NCI-H524 (cell line): Measurements from ENCODE around the gene GABBR2.
"Not testable (repeated sequence)": the region's sequence is repeated elsewhere in the genome, so short reads cannot be mapped to it uniquely, and the experiment has no call there.

Source experiments
- DNase-seq, 2 experiments: peaks; one replicate each; lab custom pipeline; 2025; lab: John Stamatoyannopoulos, UW

GABBR2 gene

DNA sequence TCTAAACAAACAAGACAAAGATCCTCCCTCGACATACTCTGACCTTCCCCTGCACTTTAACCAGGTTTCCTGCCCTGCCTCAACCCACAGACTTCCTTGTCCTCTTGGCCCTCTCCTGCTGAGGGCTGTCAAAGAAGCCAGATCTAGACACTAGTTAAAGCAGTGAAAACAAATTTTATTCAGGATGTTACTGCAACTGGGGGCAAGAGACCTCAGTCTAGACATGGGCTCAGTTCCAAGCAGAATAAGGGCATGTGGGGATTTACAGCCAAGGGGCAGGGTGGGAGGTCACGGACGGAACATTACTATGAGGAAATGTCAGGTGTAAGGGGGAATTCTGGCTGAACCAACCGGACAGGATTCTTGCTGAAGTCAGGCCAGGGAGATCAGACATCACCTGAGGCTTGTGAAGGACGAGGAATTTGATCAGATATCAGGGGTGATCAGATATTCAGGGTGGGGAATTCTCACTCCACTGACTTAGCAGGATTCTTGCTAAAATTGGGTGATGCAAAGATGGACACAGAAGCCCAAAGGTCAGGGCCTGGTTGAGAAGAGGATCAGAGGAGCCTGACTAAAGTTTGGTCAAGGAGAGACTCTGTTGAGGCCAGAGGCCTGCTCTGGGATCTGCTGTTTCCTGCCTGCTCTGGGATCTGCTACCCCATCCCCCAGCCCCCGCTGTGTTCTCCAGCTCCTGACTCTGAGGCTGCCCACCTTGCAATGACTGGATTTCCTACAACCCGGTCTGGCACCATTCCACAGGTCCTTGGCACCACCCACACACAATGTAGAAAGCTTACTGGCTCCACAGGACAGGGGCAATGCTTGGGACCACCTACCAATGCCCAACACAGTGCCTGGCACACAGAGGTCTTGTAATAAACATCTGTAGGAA lies 21.5 kb downstream of the GABBR2 start:
- no peak for DNase-seq

DNA sequence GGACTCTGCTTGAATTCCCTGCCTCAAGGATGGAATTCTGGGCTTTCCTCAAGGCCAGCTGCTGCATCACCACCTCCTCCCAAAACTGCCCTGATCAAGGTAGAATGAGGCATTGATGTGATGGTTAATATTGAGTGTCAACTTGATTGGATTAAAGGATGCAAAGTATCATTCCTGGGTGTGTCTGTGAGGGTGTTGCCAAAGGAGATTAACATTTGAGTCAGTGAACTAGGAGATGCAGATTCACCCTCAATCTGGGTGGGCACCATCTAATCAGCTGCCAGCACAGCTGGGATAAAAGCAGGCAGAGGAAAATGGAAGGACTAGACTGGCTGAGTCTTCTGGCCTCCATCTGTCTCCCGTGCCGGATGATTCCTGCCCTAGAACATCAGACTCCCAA lies 23.9 kb downstream of the GABBR2 start:
- DNase-seq, result peak; percentile 59 to 85

DNA sequence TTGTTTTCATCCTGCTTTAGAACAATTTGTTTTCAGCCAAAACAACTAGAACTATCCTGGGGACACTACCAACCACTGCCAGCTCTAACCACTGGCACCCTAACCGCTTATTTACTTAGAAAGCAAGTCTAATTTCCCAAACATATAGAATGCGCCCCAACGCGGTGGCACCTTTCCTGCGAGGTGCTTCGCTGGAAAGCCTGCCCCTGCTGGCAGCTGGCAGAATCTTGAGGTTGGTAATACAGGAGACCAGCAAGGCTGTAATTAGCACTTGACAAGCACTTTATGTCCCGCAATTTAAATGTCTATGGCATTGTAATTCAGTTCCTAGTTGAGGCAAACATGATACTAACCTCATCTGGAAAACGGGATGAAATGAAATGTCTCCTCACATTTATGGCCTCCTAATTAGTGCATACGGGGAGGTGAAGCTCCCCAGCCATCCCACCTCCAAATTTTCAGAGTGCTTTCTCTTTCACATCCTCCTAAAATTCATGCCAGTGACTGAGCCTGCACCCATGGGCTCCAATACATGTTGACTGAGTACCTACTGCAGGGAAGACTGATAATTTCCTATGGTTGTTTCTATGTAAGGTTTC lies 30.4 kb downstream of the GABBR2 start:
- no peak for DNase-seq

DNA sequence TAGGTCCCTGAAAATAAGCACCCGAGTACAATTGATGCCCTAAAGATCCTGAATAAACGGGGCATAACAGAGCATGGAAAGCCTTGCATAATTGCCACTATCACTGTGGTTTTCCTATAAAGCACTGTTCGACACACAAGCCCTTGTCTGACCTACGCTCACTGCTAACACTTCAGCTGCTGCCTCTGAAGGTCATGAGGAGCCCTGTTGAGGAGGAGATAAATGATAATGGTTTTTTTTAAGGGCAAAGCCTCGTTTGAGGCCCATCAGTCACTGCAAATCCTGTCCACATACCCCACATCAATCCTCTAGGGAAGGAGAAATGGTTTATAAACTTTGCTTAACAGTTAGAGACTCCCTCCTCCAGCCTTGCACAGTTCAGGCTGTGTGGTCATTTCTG lies 35.1 kb downstream of the GABBR2 start:
- no peak for DNase-seq

DNA sequence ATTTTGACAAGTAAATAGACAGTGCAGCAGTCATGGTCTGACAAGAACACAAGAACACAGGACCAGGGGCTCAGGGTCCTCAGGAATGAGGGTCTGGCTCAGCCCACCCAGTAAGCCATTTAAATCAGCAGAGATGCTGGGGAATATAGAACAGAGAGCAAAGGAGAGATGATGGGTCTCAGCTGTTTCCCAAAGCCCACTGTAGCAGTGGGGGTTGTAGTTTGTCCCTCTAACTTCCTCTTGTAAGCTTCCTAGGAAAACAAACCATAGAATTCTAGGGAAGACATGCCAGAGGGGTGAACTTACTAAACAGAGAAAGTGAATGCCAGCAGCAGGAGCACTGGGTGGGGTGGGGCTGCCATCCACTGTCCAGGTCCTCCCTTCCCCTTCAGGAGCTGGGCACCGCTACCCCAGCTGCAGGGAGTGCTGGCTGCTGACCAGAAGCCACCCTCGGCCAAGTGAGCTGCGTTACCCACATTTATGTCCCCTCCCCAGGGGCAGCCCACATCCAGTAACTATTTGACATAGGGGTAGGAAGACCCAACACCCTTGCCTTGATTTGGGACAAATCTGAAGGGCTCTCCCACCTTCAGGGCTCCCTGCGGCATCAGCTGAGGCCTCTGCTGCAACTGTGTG lies 41.6 kb downstream of the GABBR2 start:
- DNase-seq, result no peak

DNA sequence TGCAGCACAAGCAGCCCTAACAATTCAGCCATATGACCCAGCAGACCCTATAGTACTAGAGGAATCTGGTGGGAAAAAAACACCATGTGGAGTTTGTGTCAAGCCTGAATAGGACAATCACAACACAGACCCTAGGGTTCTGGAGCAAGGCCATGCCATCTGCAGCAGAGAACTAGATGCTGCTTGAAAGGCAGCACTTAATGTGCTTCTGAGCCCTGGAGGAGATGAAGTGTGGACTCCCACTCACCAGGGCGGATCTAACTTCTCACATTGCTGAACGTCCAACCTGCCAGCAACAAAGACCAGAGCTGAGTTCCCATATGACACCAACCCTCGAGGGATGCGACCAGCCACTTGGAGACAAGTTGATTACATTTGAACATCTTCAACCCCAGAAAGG lies 43.2 kb downstream of the GABBR2 start:
- no peak for DNase-seq

DNA sequence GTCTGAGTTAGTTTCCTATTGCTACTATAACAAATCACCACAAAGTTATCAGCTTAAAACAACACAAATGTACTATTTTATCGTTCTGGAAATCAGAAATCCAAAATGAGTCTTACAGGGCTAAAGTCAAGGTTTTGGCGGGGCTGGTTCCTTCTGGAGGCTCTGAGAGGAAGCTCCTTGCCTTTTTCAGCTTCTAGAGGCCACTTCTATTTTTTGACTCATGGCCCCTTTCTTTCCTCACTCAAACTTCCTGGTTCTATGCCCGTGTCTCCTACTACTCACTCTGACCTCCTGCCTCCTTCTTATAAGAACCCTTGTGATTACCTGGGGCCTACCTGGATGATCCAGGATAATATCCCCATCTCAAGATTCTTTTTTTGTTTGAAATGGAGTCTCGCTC lies 48.2 kb downstream of the GABBR2 start:
- DNase-seq, result no peak

DNA sequence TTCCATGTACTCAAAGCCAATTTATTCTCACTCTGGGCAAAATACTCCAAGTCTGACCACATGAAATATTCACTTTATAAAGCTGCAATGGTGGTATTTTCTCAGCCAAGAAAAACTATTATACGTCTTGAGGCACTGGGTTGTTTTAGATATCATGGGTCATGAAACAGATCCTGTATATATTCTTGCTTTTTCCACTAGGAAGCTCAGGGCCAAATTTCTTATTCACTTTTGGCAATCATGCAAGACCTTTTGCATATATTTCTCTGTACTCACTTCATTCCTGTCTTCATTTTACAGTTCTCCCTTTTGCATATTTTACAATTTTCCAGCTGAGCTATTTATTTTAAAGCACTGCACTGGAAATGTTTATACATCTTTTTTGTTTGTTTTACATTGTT lies 49.8 kb downstream of the GABBR2 start:
- DNase-seq, result no peak

DNA sequence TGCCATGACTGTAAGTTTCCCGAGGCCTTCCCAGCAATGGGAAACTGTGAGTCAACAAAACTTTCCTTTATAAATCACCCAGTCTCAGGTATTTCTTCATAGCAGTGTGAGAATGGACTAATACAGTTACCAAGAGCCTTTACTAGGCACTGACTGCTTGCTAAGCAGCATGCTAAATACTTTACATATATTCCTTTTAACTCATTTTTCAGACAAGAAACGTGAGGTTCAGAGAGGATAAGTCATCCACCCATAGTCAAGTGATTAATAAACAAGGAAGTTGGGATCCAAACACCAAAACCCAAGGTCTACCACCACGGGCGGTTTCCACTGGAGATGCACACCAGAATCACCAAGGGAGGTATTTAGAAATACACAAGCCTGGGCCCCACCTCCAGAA lies 50.8 kb downstream of the GABBR2 start:
- DNase-seq, result no peak

DNA sequence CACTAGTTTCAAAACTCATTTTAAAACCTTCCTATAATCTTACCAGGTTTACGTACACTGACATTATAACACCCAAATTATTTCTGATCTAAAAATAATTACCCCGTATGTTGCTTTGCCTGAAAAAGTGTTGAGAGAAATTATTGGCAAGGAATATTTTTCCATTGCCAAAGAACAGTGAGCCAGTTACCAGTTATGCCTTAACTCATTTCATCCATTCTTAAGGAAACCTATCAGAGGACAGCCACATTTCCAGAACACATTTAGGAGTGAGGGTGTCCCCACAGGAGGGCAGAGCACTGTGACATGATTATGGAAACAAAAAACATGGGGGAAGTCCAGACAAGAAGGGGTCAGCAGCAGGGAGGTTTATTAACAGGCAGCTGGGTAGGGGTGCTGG lies 52.2 kb downstream of the GABBR2 start:
- no peak for DNase-seq

DNA sequence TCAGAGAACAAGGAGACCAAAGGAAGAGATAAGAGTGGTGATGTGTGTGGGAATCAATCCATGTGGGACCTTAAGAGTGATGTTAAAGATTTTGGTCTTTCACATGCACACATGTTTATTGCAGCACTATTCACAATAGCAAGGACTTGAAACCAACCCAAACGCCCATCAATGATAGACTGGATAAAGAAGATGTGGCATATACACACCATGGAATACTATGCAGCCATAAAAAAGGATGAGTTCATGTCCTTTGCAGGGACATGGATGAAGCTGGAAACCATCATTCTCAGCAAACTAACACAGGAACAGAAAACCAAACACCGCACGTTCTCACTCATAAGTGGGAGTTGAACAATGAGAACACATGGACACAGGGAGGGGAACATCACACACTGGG lies 53.3 kb downstream of the GABBR2 start:
- DNase-seq, result not testable (repeated sequence)

DNA sequence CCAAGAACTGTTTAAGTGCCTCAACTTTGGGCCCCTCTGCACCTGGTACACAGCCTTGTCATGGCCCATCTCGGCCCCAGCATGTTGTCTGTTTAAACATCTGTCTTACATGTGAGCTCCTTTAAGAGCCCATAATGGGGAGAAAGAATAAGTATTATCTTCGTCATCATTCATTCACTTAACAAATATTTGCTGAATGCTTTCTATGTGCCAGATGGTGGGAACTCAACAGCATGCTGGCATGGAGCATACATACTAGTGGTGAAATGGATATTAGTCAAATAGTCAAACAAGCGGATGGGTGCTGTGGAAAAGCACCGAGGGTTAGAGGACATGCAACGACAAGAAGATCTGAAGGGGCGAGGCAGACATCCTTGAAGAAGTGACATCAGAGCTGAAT lies 54.5 kb downstream of the GABBR2 start:
- peak; percentile 95 to 97 for DNase-seq

DNA sequence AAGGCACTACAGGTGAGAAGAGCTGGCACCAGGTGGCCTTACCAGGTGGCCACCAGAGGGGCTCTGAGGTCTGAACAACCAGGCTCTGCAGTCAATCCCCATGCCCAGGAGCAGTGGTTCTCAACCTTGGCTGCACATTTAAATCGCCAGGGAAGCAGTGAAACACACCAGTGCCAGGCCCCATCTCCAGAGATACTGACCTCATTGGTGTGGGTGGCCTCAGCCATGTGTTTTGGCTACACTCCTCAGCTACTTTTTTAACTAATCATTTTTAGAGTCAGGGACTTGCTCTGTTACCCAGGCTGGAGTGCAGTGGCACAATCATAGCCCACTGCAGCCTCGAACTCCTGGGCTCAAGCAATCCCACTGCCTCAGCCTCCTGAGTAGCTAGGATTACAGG lies 56.0 kb downstream of the GABBR2 start:
- no peak for DNase-seq

DNA sequence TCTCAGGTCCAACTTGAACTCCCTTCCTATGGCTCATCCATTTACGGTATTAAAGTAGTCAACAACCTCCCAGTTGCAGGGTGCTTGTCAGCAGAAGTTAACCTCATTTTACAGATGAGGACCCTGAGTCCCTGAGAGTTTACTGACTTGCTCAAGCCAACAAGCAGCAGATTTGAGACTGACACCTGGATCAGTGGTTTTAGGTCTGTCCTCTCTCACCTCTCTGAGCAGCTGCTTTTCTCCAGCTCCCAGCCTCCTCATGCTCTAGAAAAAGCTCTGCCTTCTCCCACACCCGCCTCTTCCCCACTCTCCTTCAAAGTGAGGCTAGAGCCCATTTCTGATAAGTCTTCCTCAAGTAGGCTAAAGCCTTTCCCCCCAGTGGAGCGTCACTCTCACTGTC lies 56.4 kb downstream of the GABBR2 start:
- no peak for DNase-seq

DNA sequence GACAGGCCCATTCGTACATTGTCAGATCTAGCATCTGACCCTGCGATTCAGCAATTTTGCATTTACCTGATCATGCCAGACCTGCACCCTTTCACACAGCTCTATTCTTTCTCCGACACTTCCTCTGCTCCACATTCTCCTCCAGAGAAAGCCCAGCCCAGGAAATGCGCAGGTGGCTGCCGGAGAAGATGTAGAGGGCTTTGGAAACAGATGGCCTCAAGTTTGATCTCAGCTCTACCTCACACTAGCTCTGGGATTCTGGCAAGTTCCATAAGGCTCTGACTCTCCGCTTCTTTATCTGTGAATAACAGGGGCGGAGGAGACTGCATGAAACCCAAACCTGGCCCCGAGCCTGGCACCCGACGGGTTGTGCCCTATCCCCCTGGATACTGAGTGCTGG lies 61.5 kb downstream of the GABBR2 start:
- DNase-seq, result no peak

DNA sequence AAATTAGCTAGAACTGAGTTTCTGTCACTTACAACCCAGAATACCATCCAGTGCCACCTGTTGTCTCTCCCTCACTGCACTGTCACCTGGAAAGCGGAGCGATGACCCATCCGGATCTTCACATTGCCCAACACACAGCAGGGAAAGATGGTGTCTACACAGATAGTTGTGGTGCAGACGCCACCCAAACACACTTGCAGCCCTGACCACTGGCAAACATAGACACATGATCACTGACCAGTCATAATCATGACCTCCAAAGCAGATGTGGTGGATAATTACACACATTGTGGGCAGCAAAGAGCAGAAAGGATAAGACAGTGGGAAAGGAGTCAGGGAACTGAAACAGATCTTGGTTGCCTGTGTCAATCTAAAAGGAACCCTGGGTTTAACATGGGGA lies 64.7 kb downstream of the GABBR2 start:
- DNase-seq, result no peak

DNA sequence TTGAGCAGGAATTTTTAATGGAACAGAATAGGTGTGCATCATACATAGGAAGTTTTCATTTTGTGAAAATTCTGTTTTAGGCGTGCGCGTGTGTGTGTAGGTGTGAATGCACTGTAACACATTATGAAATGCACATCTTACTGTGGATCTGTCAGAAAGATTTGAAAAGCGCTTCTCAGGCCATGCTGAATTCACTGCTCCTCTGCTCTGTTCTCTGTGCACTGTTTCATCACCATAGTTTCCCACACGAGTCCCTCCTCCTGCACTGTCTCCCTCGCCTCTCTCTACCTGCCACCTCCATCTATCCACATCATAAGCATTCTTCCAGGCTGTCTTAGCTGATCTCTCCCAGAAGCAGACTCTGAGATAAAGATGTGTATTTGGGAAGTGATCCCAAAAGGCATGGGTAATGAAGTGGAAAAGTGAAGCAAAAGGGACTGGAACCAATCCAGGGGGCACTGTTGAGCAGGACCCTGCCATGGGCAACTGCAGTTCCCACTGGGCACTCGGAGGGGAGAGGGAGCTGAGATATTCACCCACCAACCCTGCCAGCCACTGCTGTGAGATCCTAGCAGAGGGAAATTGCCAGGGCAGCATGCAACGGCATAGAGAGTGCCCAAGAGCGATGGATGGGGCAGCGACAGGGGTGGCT lies 65.9 kb downstream of the GABBR2 start:
- DNase-seq, result no peak

DNA sequence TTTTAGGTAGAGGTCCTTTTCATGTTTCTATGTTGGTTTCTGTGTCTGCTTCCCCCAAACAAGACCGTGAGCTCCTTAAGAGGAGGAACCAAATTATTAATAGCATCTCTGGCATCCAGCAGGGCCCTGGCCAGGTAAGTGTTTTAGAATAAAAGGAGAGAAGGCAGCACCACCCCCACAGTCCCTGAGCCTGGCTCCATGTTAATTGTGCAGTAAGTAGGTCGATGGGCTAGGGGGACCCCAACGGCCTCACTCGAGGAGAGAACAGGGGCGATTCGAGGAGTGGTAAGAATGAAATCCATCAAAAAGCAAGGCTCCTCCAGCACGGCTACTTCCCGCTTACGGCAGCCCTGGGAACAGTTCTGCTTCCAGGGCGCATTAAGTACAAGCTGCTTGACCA lies 67.0 kb downstream of the GABBR2 start:
- no peak for DNase-seq

DNA sequence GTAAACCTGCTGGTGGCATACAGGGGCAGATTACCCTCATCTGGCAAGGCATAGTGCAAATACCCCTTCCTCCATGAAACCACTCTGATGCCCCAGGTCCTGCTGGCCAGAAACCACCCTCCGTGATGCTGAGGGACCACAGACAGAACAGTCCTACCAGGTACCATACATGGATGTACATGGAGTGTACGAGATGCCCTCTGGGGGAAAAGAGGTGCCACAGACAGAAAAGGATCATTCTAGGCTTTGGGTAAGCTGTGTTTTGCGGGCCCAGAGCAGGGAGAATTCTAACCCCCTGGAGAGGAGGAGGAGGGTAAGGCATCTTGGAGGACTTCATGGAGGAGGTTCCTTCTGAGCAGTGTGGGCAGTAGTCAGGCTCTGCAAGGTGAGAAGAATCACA lies 68.3 kb downstream of the GABBR2 start:
- DNase-seq, result peak in 1 of 2 experiments; percentile 16

DNA sequence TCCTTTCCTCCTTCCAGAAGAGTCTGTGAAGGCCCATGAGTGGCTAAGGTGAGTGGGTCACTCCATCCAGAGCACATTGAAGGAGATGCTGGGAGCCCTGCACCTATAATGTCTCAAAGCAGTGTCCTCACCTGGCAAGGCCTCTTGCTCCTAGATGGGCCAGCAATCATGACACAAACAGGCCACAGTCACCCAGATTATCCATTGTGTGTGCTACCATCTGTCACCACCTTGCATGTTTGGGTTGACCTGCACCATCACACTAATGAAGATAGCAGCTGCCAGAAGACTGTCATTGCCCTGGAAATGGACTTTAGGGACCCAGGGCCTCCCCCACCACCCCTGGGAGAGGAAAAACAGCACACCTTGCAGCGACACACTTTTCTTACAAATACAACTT lies 69.6 kb downstream of the GABBR2 start:
- peak; percentile 33 to 74 for DNase-seq

DNA sequence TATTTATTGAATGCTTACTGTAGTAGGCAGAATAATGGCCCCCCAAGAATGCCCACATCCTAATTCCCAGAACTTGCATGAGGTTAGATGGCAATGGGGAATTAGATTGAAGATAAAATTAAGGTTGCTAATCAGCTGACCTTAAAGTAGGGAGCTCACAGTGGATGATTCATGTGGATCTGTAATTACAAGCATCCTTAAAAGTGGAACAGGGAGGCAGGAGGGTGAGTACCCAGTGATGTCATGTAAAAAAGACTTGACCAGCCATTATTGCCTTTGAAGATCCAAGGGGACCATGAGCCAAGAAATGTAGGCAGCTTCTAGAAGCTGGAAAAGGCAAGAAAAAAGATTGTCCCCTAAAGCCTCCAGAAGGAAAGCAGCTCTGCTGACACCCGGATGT lies 71.4 kb downstream of the GABBR2 start:
- no peak for DNase-seq

DNA sequence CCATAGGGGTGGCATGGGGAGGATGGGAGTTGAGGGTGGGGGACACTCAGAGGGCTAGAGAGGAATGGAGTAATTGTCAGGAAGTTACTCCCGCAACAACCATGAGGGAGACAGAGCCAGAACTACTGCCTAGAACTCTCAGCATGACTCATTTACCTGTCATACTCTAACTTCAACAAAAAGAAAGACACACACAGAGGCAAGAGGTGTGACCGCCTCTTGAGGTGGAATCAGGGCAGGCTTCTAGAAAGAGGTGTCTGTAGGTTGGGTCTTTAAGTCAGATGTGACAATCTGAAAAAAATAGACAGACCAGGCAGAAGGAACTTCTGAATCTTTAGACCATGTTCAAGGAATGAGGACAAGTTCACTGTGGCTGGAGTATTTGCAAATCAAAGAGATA lies 73.4 kb downstream of the GABBR2 start:
- DNase-seq, result no peak
